Medulla oblongata (tissue), 1 donor: ENCODE measurements around the gene BPIFB1.

Experiments used
- DNase-seq: peaks from one replicate; pipeline ENCODE4 v3.0.0-alpha.2; 2015; ENCODE audit errors: extremely low spot score

BPIFB1 gene

DNA sequence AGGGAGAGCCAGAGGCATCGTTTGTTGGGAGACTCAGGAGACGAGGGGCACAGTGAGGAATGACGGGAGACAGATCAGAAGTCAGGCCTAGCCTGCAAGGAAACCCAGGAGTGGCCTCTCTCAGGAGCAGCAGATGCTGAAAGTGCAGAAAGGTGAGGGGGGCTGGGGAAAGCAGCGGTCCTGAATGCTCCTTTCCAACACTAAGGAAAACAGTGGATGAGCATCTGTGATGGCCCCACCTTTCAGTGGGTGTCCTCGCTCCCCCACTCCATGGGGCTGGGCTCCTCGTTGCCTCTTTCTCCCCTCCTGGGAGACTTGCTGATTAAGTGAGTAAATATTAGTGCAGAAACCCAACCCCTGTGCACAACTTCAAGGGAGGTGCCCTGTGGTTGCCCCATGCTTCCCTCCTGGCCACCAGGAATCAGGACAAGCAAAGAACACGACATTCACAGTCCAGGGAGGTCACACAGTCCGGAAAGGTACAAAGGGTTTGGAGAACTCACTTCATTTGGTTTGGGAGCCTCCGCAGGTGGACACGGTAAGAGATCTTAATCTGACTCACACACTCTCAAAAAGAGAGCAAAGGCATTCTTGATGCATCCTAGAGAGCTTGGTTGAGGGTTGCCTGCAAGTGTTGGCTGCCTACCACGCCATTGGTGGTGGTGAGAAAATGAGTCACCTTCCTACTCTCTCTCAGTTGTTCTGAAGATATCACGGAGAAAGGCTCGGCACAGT is 9.7 kb upstream of the BPIFB1 start:
- DNase-seq = no peak

DNA sequence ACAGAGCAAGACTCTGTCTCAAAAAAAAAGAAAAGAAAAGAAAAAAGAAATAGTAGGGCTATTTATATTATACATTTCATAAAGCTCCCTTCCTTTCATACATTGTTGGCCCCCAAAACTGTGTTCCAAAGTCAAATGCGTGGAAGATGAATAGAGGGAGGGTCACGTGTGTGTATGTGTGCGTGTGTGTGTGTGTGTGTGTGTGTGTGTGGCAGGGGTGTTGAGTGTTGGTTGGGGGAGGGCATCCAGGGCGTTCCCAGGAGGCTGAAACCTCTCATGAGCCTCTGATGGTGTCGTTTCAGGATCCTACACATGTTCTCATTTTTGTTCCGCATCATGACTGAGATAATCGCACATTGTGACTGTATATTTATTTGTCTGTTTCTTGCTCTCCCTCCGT is 7.8 kb upstream of the BPIFB1 start:
- no peak for DNase-seq

DNA sequence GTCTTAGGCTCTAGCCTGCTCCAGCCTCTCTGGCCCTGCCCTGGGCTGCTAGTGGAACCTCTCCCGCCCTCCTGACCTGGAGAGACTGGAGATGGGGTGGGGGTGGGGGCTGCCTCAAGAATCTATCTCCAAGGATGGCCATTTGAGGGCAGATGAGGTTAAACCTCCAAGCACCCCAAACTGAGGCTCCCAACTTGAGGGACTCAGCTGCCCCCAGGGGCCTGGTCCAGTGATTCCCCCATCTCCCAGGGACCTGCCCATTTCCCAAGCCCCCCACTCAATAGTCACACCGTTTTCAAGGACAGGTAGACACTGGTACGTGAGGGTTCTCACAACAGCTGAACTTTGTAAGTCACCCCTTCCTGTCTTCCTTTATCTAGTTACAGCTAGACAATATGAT is 7.1 kb upstream of the BPIFB1 start:
- DNase-seq = no peak

DNA sequence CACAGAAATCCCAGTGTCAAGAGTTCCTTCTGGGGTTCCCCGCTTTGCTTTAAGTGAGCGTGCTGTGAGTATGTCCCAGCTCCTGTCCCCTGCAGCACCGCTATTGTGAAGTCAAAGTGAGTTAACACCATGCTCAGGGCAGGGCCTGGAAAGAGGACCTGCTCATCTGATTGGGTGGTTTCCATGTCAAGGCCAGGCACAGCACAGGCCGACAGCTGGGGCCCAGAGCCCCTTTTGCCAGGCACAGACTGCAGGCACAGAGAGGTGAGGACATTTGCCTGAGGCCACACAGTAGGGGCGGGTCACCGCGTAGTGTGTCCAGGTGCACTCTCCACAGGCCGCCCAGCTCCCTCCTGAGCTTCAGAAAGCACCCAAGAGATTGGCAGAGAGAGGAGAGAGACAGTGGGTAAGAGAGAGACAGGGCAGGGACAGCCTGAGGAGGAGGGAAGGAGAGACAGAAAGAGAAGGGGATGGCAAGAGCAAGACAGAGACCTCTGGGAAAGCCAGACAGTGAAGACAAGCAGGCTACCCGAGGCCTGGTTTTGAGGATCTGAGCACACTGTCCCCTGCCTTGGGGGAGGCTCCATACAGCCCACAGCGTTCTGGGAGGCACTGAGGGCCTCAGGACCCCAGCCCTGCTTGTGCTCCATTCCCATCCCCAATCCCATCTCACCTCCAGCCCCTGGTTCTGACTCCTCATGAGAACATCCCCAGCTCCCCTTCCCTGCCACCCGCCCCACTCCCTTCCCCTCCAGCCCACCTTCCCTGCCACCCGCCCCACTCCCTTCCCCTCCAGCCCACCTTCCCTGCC is 6.5 kb upstream of the BPIFB1 start:
- DNase-seq = no peak

DNA sequence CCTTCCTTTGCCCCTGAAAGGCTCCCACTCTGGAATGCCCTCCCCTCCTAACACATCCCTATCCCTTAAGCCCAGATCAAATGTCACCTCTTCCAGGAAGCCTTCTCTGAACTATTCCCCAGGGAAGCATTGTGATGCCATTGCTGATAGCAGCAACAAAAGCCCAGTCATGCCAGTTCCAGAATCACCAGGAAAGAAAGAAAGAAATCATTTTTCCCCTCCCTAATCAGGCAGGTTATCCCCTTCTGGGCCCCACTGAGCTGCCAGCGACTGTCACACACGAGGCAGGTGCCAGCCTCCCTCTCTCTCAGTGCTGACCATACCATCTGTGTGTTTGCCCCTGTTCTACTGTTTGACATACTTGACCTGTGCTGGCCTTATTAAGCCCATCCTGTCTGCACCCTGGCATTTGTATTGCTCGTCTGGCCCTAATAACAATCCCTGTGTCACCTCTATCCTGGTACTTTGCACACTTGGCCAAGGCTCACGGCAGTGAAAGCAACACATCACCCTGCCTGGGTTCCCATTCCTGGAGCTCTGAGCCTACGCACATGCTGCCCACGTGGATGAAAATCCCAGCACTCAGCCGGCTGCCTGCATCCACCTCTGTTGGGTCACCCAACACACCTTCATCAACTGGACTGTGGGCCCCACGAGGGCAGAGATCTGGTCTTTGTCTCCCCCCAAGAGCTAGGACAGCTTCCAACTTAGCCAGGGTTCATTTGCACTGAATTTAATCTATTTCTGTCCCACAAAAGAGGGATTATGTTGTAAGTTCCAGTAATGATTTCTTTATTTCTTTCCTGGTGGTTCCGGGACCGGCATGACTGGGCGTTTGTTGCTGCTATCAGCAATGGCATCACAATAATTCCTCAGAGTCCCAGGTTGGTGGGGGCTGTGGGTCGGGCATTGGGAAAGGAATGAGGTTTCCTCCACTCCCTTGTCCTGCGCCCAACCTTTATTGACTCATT is 5.3 kb upstream of the BPIFB1 start:
- DNase-seq = no peak

DNA sequence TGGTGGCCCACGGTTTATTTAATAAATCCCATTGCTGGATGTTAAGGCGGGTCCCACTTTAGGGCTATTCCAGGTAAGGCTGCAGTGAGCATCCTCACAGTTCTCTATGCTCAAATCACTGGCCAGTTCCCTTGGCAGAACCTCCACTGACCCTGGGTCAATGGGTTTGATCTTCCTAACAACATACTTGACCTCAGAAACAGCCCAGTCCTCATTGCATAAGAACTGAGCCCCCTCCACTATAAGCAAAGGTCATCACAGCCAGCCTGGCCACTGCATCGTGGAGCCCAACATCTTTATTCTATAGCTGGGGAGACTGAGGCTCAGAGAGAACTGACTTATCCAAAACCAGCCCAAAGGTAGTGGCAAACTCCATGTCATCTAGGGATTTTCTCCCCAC is 4.3 kb upstream of the BPIFB1 start:
- no peak for DNase-seq

DNA sequence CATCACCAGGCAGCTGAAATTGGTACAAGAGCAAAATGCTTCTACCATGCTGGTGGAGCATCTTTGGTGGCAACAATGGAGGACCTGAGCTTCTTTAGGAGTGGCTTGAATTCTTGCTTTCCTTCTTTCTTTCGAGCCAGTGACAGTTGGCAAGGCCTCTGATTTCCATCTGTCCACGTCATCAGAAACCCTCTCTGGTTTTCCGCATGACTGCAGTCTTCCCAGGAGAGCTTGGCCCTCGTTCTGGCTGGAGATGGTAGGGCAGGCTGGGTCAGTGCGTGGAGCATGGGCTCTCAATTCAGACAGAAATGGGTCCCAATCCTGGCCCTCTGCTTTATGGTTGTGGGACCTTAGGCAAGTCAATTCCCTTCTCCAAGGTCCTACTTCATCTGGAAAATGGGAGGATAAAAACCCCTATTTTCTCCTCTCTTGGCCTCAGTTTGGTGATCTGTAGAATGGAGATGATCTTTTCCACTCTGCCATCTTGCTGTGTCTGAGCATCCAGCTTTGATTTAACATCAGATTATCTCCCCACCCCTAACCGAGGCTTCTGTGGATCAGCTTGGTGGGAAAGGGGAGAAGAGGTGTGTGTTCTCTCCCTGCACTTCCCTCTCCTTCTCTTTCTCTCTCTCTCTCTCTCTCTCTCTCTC is 3.6 kb upstream of the BPIFB1 start:
- no peak for DNase-seq

DNA sequence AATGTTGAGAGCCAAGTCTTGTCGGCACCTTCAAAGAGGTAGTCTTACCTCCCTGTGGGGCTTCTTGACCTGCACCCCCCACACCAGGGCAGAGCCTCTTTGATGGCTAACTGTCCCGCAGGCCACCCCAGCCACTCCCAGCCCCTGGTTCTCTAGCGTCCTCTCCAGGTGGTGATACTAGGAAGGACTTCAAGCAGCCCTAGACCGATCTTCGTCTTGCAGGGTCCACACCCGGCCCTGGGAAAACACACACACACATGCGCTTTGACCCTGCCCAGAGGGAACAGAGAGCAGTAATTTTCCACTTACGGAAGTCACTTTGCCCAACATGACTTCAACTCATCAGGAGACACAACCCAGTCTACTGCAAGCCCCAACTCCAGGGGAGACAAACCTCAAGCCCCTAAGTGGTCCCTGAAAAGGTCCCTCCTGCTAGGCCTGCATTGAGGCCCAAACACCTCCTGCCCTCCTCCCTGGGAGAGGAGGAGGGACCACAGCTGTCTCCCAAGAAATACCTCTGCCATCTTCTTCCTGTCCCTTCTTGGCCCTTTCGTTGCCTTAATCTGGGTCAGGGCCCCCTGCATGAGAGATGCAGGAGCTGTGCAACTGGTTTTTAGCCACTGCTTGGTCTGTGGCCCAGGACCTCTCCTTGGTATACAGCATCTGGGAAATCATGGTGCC is 2.9 kb upstream of the BPIFB1 start:
- DNase-seq = no peak

DNA sequence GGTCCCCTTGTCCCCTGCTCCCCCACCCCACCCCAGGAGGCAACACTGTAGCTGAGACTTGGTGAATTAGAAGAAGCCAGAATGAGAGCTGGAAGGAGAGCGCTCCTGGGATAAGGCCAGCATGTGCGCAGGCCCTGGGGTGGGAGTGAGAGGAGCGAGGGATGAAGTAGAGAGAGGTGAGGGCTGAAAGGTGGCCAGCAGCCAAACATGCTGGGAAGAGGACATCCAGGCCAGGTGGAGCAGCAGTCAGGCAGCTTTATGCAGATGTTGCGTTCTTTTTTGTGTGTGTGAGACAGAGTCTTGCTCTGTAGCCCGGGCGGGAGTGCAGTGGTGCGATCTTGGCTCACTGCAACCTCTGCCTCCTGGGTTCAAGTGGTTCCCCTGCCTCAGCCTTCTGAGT is 2.2 kb upstream of the BPIFB1 start:
- DNase-seq = no peak

DNA sequence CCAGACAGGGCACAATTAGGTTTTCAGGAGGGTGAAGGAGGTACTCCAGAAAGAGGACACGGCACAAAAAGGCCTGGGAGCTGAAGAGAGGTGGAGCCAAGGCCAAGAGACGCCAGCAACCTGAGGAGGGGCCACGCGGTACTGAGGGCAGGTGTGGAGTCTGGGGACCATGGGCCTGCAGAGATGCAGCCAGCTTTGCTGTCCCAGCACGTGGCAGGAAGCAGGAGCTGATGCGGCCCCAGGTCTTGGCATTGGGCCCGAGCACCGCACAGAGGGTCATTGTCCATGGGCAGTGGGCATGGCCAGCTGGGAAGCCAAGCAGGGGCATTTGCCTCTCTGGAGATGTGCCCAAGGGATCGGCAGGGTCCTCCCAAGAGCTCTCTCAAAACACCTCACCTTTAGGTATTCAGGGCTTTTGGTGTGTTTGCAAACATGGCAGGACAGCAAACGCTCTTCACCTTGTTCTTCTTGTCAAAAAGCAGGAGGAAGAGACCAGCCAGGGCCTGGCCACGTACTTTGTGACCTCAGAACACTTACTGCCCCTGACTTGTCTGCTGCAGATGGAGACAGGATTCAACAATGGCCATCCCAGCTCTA is 1.4 kb upstream of the BPIFB1 start:
- peak; percentile 29 for DNase-seq

DNA sequence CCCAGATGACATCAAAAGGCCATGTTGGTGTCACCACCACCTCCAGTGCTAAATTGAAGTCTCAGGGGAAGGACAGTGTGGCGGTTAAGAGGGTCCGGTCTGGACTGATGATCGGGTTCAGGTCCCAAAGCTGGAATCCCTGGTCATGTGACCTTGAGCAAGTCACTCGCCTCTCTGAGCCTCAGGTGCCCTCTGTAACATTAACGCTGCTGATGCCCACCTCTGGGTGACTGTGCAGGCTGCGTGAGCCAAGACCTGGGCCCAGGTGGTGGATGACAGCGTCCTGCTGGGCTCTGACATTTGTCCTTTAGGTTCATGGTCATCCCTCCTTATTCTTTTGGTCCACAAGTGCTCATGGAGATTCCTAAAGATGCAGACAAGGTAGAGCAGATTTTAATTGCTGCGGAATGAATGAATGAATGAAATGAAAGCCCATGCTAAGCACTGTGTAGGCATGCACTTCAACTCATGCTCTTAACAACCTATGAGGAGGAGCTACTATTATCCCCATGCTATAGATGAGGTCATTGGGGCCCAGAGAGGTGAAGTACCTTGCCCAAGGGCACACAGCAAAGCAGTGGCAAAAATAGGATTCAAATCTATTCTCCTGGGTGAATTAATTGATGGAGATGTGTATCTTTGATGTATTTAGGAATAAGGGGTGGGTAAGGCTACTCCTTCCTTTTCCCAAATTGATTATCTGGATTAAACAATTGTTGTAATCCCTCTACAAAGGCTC is 649 bp upstream of the BPIFB1 start:
- no peak for DNase-seq

DNA sequence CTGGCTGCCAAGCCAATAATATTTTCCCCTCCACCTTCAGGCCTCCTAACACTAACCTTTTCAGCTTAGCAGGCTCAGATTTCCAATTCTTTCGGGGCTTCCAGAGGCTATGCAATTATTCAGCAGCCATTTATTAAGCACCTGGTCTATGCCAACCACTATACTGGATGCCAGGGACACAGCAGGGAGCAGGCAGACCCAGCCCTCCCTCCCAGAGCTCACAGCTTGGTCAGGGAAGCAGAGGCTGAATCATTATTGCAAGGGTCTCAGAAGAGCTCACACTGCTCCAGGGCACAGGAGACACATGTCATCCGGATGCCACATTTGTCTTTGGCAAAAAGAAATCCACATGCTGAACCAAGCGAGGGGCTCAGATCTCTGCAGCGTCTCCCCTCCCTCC is 1.3 kb downstream of the BPIFB1 start:
- DNase-seq = no peak

DNA sequence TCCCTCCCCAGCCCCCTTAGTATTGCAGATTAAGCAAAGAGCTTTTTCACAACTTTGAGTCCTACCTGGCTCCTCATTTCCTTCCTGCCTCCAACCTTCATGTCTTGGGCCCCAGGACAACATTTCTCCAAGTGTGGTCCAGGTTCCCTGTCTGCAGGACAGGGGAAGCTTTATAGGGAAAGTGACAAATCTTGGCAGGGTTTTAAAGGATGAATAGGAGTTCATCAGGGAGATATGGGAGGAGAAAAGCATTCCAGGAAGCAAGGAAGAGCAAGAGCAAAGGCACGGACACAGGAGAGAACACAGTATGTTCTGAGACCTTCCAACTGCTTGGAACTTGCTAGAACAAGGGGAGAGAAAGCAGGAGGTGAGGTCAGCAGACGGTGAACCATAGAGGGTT is 1.9 kb downstream of the BPIFB1 start:
- DNase-seq = no peak

DNA sequence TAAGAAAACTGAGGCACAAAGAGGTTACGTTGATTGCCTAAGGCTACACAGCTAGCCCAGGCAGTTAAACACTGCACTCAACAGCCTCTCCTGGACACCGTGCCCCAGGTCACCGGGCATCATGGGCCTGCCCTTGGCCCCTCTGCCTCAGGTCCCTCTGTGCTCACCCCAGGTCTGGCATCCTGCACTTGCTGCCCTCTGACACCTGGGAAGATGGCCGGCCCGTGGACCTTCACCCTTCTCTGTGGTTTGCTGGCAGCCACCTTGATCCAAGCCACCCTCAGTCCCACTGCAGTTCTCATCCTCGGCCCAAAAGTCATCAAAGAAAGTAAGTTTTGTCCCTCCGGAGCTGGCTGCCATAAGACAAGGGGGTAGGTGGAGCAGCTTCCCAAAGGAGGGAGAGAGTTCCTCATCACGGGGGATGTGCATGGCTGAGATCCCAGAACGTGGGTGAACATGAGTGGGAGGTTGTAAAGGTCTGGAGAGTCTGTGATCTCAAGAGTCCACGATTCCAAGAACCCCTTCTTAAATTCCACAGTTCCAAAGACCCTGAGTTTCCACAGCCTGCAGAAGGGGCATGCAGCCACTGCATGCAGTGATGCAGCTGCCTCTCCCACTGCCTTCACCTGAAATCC is 3.0 kb downstream of the BPIFB1 start:
- no peak for DNase-seq

DNA sequence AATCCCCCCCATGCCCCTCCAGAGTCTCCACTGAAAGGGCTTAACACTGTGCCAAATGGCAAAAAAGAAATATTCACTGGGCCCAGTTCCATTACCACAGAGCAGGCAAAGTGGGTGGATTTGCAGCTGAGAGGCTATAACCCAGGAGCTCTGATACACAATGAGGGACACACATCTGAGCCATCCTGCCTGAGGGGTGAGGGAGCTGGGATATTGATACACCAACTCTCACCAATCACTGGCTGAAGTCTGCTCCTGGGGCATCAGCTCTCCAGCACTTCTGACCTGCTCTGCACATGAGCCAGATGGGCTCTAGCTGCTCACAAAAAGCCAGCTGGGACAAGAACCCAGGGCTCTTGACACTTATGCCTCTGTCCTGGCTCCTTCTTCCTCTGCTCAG is 4.9 kb downstream of the BPIFB1 start:
- DNase-seq = no peak

DNA sequence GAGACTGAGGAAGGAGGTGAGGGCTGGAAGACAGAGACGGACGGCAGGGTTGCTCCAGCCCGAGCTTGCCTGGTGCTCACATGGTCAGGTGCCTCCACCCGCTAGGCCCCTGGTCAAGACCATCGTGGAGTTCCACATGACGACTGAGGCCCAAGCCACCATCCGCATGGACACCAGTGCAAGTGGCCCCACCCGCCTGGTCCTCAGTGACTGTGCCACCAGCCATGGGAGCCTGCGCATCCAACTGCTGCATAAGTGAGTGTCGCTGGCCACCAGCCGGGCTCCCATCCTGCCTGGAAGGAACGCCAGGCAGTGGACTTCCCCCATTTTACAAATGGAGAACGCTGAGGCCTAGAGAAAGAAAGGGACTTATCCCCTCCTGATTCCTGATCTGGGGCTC is 7.8 kb downstream of the BPIFB1 start:
- DNase-seq = no peak

DNA sequence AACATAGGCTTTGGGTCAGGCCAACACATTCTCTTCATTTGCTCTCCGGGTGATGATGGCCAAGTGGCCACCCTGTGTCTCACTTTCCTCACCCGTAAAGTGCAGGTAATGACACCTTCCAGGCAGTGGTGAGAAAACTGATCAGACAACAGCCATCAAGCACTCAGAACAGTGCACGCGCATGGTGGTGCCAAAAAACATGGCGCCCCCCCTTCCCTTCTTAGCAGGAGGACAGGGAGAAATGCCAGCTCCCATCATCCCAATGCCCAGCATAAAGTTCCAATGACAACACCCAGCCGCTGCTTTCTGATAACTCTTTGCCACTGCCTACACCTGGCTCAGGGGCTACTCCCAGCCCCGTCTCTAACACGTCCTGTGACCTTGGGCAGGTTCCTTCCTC is 8.4 kb downstream of the BPIFB1 start:
- no peak for DNase-seq

DNA sequence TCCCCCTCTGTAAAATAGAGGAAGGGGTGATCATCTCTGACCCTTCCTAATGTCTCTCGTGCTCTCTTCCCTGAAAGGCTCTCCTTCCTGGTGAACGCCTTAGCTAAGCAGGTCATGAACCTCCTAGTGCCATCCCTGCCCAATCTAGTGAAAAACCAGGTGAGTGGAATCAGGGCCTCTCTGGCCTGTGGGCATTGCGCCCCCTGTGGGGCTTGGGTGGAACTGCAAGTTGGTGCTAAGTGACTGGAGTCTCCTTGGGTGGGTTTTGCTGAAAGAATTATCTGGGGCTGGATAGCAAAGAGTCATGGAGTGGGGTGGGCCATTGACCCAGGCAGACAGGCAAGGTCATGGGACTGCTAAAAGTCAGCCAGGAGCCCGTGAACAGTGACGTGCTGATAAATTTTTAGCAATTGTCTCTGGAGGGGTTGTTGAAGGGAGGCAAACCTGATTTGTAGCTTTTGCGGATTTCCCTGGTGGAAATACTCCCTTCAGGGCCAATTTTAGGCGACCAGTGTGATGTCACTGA is 8.9 kb downstream of the BPIFB1 start:
- peak; percentile 47 for DNase-seq

DNA sequence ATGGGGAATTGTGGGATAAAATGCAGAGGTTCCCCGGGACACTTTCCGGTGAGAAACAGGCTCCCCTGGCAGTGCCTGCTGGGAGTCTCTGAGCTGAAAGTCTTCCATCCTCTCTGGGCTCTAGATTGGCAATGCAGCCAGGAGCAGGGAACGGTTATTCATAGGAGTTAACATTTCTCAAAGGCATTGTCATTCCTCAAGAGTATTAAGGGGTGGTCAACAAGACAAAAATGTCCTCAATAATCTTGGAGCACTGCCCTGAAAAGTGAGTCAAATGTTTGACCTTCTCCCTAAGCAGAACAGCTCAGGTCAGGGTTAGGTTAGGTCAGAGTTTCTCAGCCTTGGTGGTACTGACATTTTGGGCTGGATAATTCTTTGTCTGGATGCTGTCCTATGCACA is 13.2 kb downstream of the BPIFB1 start:
- DNase-seq = no peak
